ENCODE measurements around the gene SPACA6. TPM values are rescaled to one million over a fixed set of nuclear protein-coding genes. Genes with fewer than 3 reads are reported as not detected.

Gene SPACA6
- total and polyA plus RNA-seq, 2 of the 8 experiments (the other 6 are each of a cell fraction or from before 2014, with no cell fraction given), result 7.1 to 7.5 TPM

DNA sequence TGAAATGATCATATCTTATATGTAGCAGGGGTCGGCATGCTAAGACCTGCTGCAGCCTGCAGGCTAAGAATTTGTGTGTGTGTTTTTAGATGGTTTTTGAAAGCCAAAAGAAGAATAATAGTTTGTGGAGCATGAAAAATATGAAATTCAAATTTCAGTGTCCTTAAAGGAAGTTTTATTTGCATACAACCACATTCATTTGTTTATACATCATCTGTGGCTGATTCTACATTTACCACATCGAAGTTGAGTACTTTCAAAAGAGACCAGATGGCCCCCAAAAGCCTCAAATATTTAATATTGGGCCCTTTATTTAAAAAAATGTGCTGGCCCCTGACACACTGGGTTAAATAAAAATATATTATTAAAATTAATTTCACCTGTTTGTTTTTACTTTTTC lies 29.4 kb downstream of the SPACA6 start (continued):
- TF ChIP-seq, protein P1, sequence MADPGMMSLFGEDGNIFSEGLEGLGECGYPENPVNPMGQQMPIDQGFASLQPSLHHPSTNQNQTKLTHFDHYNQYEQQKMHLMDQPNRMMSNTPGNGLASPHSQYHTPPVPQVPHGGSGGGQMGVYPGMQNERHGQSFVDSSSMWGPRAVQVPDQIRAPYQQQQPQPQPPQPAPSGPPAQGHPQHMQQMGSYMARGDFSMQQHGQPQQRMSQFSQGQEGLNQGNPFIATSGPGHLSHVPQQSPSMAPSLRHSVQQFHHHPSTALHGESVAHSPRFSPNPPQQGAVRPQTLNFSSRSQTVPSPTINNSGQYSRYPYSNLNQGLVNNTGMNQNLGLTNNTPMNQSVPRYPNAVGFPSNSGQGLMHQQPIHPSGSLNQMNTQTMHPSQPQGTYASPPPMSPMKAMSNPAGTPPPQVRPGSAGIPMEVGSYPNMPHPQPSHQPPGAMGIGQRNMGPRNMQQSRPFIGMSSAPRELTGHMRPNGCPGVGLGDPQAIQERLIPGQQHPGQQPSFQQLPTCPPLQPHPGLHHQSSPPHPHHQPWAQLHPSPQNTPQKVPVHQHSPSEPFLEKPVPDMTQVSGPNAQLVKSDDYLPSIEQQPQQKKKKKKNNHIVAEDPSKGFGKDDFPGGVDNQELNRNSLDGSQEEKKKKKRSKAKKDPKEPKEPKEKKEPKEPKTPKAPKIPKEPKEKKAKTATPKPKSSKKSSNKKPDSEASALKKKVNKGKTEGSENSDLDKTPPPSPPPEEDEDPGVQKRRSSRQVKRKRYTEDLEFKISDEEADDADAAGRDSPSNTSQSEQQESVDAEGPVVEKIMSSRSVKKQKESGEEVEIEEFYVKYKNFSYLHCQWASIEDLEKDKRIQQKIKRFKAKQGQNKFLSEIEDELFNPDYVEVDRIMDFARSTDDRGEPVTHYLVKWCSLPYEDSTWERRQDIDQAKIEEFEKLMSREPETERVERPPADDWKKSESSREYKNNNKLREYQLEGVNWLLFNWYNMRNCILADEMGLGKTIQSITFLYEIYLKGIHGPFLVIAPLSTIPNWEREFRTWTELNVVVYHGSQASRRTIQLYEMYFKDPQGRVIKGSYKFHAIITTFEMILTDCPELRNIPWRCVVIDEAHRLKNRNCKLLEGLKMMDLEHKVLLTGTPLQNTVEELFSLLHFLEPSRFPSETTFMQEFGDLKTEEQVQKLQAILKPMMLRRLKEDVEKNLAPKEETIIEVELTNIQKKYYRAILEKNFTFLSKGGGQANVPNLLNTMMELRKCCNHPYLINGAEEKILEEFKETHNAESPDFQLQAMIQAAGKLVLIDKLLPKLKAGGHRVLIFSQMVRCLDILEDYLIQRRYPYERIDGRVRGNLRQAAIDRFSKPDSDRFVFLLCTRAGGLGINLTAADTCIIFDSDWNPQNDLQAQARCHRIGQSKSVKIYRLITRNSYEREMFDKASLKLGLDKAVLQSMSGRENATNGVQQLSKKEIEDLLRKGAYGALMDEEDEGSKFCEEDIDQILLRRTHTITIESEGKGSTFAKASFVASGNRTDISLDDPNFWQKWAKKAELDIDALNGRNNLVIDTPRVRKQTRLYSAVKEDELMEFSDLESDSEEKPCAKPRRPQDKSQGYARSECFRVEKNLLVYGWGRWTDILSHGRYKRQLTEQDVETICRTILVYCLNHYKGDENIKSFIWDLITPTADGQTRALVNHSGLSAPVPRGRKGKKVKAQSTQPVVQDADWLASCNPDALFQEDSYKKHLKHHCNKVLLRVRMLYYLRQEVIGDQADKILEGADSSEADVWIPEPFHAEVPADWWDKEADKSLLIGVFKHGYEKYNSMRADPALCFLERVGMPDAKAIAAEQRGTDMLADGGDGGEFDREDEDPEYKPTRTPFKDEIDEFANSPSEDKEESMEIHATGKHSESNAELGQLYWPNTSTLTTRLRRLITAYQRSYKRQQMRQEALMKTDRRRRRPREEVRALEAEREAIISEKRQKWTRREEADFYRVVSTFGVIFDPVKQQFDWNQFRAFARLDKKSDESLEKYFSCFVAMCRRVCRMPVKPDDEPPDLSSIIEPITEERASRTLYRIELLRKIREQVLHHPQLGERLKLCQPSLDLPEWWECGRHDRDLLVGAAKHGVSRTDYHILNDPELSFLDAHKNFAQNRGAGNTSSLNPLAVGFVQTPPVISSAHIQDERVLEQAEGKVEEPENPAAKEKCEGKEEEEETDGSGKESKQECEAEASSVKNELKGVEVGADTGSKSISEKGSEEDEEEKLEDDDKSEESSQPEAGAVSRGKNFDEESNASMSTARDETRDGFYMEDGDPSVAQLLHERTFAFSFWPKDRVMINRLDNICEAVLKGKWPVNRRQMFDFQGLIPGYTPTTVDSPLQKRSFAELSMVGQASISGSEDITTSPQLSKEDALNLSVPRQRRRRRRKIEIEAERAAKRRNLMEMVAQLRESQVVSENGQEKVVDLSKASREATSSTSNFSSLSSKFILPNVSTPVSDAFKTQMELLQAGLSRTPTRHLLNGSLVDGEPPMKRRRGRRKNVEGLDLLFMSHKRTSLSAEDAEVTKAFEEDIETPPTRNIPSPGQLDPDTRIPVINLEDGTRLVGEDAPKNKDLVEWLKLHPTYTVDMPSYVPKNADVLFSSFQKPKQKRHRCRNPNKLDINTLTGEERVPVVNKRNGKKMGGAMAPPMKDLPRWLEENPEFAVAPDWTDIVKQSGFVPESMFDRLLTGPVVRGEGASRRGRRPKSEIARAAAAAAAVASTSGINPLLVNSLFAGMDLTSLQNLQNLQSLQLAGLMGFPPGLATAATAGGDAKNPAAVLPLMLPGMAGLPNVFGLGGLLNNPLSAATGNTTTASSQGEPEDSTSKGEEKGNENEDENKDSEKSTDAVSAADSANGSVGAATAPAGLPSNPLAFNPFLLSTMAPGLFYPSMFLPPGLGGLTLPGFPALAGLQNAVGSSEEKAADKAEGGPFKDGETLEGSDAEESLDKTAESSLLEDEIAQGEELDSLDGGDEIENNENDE (IDR thresholded peaks at IDR 0.05; ENCODE audit: insufficient replicate concordance, low read length), result no peak
- TF ChIP-seq BRCA1 (IDR thresholded peaks at IDR 0.05; ENCODE audit: low read depth, low read length), result no peak
